ENCODE data around the gene IMP4.
A peak's percentile ranks its signal among the peaks of the same experiment; 100 is the strongest.

The IMP4 gene

DNA sequence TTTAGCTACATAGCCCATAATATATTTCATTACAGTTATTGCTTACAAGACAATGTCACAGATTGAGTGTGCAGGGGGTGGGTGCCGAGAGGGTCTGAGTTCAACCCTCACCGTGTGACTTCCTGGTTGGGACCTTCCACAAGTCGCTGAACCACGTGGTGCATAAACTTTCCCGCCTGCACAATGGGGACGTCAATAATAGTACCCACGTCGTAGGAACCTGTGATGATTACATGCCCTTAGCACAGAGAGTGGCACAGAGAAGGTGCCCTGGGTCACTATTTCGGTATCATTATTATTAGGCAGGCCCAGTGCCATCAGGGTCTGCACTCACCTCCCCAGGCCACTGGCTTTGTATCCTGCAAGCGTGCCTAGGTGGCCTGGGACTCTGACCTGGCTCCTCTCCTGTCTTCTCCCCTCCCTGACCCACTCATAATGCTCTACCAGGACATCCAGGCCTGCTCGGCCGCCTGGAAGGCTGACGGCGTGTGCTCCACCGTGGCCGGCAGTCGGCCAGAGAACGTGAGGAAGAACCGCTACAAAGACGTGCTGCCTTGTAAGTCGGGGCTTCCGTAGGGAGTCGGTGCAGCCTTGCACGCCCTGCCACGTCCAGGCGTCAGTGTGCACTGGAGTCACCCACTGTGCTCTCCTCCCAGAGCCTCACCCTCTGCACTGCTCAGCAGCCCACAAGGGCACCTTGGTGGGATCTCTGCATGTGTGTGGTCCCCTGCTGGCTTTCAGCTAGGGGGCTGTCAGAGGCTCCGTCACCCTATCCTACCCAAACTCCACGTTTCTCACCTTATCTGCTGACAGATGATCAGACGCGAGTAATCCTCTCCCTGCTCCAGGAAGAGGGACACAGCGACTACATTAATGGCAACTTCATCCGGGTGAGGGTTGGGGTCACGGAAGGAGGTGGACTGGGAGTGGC, 16.0 kb downstream of the IMP4 start:
- no peak for ATAC-seq

DNA sequence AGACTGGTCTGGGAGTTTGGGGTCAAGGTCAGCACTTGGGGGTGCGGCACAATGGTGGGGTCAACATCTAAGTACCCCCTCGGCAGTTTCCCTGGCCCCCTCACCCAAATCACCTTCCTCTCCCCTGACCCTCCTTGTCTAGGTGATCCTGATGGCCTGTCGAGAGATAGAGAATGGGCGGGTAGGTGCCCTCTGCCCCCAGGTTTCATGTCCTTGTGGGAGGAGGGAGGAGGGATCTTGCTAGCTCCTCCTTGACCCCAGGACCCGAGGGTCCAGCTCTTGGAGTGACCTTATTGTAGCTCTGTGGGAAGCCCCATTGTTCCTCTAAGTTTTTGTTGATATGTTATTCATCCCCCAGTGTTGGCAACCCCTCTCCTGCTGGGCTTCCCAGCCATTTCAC, 16.8 kb downstream of the IMP4 start:
- ATAC-seq: no peak

DNA sequence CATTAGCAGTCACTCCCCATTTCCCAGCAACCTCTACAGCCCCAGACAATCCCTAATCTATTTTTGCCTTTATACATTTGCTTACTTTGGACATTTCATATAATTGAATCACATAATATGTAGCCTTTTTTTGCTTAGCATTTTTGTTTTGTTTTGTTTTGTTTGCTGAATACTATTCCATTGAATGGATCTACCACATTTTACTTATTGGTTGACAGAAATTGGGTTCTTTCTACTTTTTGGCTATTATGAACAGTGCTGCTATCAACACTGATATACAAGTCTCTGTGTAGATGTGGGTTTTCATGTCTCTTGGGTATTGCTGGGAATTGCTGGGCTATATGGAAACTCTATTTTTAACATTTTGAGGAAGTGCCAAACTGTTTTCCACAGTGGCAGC, 20.8 kb downstream of the IMP4 start:
- no peak for ATAC-seq

DNA sequence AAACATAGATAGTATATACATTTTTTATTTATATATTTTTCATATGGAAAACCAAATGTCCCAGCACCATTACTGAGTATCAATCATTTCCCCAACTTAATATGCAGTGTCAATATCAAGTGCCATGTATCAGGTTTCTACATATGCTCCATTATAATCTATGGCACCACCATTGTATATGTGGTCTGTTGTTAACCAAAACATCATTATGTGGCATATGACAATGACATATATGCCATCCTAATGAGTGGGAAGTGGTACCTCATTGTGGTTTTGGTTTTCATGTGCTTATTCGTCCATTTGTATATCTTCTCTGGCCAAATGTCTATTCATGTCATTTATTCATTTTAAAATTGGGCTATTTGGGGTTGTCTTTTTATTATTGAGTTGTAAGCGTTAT, 22.4 kb downstream of the IMP4 start:
- ATAC-seq: no peak

DNA sequence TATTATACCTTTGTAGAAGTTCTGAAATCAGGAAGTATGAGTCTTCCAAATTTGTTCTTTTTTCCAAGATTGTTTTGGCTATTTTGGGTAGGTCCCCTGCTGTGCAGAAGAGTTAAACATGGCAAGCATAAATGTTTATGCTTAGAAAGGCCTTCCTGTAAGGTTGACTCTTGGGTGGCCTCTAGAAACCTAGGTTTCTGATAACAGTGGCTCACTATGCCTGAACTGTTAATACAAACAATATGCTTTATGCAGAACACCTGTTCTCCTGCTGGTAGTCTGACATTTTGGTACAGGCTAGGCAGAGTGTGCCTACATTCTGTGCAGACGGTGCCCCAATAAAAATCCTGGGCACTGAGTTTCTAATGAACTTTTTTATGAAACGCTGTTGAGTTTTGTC, 23.3 kb downstream of the IMP4 start:
- ATAC-seq: no peak

DNA sequence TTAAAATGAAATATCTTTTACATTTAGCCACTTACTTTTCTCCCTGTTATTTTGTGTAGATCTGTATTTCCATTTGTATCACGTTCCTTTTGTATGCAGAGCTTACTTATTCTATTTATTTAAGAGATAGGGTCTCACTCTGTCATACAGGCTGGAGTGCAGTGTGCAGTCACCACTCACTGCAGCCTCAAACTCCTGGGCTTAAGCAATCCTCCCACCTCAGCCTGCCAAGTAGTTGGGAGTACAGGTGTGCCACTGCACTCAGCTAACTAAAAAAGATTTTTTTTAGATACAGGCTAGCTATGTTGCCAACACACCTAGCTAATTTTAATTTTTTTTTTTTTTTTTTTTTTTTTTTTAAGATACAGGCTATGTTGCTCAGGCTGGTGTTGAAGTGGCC, 24.0 kb downstream of the IMP4 start:
- no peak for ATAC-seq

DNA sequence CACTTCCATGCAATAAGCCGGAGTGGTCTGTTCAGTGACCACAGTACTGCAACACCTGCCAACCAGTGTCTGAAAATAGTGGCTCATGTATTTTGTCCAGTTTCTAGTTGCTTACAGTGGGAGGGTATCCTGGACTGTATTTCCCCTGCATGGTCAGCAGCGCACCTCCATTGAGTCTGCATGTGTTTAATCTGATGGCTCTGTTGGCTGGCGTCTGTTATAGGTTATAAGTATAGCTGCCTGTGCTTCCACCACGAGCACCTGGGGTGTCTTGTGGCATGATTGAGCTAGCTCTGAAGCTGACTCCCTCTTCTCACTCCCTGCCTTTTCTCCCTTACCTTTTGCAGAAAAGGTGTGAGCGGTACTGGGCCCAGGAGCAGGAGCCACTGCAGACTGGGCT, 26.1 kb downstream of the IMP4 start:
- ATAC-seq: no peak

DNA sequence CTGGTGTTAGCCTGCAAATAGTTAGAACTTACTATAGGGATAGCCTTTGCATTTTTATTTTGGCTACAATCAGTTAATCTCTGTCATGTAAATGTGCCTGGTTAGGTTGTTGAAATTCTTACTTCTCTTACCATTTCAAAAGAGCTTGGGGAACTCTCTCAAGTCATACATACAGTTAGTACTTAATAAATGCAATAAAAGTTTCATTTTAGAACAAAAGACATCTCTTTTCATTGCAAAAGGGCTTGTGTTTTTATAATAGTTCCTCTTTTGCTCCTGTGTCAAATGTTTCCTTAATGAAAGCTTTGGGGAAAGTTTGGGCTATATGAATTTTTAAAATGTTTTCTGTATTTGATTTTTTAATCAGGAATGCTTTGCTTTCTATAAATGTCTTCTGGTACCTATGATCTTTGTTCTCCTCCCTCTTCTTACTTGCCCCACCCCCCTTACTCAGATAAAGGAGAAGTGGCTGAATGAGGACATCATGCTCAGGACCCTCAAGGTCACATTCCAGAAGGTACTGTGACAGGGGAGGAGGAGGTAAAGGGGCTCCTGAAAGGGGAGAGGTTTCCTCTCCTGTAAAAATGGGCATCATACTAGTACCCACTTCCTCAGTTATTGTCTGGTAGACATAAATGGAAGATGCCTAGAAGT, 26.7 kb downstream of the IMP4 start:
- no peak for ATAC-seq

DNA sequence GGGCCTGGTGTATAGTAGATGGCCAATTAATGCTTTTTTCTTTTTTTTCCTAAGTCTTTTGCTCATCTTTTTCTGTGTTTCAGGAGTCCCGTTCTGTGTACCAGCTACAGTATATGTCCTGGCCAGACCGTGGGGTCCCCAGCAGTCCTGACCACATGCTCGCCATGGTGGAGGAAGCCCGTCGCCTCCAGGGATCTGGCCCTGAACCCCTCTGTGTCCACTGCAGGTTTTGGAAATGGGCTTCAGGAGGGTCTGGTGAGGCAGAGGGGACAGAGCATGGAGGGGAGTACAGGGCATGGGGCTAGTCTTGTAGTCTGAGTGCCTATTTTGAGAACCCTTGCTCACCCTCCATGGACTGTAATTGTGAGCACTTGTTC, 27.3 kb downstream of the IMP4 start:
- ATAC-seq: no peak

DNA sequence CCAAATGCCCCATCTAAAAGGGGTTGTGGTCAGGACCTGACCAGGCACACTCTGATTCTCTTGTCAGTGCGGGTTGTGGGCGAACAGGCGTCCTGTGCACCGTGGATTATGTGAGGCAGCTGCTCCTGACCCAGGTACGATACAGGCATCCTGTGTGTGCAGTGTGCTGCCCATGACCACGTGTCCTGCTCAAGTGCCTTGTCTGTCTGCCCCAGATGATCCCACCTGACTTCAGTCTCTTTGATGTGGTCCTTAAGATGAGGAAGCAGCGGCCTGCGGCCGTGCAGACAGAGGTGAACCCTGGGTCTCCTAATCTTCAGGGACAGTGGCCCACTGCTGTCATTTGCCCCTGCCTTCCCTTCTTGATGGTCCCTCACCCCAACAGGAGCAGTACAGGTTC, 27.8 kb downstream of the IMP4 start:
- ATAC-seq: peak; percentile 22 to 36

DNA sequence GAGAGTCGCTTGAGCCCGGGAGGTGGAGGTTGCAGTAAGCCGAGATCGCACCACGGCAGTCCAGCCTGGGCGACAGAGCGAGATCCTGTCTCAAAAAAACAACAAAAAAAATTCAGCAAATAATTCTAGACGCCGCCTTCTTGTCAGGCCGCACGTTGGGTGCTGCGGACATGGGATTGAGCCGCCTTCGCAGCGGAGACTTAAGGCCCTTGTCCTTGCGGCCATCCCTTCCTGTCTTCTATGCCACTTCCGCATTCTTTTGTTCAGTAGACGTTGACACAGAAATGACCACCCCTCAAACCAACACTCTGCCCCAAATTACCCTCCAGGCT, 29.0 kb downstream of the IMP4 start:
- ATAC-seq: peak; percentile 1

DNA sequence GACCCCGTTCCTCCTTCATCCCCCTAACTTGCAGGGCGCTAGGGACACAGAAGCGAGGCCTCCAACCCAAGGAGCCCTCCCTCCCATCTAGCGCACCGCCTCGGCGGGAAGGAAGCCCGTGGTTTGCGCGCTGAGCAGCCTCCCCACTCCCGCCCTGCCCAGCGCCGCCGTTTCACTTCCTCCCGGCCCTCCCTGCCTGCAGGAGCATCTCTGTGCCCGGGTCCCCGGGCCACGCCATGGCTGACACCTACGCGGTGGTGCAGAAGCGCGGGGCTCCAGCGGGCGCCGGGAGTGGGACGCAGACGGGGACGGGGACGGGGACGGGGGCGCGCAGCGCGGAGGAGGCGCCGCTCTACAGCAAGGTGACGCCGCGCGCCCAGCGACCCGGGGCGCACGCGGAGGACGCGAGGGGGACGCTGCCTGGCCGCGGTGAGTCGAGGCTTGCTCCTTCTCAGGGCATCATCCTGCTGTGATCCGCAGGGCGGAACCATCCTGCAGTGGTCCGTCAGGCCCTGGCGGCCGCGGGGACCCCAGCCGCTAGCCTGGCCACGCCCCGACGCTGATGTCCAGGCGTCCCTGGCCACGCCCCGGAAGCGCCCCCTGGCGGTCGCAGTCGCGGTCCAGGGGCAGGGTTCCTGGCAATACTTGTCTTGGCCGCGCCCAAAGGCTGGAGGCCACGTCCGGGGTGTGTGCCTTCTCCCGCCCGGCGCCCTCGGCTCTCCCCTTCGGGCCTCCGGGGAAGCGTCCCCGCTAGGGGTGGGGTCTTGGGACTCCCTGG, 29.5 kb downstream of the IMP4 start:
- peak; percentile 70 to 76 for ATAC-seq

DNA sequence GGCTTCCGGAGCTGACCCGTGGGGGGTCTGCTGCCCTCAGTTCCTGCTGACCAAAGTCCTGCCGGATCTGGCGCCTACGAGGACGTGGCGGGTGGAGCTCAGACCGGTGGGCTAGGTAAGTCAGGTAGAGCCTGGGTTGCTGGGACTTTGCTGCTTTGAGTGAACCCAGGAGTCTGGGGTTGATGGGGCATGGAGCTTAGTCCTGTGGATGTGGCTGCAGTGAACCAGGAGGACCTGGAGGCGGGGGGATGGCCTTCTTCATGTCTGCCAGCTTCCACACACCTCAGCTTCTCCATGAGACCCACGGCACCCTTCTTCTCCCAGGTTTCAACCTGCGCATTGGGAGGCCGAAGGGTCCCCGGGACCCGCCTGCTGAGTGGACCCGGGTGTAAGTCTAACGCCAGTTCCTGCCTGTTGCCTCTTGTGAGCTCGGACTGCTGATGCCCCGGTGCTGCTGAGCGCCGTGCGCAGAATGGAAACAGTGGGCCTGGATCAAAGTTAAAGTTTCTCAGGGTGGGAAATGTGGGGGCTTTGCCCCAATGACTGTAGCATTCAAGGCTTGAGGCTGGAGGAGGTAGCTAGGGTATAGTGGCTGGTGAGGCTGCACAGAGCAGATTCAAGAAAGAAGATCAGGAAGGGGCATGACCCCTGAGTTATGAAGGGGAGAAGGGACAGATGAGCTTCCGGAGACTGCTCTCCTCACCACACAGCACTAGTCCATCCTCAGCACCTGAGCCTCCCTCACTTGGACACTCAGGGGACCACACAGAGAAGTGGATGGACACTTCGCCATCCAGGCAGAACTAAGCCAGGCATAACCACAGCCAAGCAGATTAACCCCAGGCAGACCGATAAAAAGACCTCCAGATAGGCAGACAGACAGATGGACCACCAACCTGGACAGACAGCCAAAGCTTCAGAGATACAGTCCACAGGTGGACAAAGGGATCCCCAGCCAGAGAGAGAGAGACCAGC, 30.4 kb downstream of the IMP4 start:
- no peak for ATAC-seq

DNA sequence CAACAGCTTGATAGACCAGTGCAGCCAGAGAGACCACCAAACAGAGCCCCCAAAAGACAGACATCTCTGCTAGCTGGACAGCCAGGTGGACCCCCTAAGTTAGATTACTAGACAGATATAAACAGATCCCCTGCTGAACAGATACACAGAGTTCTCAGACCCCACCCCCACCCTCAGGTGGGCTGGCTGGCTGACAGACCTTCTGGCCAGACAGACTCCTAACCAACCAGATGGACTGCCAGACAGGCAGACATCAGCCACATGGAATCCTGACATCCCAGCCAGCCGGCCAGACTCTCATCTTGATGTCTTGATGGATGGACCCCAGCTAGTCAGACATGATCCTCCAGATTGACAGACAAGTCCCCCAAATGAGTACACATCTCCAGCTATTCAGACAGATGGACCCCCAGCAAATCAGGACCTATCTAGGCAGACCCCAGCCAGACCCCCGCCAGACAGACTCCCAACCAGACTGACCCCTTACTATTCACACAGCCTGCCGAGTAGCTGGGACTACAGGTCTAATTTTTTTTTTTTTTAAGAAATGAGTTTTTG, 31.2 kb downstream of the IMP4 start:
- ATAC-seq: no peak

DNA sequence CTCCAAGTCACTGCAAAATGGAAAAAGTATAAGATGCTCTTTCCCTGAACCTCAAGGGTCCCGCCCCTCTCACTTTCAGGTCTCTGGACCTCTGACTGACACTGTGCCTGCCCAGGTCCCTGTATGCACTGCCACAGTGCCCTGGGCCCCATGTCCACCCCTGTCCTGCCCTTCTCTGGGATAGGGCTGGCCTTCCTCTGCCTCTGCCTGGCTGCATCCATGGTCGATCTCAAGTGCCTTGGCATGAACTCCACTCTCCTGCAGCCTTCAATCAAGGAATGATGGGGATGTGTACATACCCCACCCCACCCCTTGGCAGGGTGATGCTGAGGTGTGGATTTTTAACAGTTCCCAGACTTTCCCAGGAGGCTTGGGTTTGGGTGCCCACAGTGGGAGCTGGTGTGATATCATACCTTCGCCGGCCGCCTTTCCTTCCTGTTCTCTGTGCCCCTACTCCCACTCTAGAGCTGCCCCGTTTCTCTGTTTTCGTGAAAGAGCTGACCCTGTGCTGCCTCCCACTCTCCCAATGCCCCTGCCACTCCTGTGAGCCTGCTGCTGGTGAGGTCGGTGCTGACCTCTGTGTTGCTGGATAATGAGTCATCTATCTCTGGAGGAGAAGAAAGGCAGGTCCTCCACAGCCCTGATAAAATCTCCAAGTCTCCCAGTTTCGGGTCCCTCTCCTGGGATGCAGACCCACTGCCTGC, 32.0 kb downstream of the IMP4 start:
- ATAC-seq: no peak

DNA sequence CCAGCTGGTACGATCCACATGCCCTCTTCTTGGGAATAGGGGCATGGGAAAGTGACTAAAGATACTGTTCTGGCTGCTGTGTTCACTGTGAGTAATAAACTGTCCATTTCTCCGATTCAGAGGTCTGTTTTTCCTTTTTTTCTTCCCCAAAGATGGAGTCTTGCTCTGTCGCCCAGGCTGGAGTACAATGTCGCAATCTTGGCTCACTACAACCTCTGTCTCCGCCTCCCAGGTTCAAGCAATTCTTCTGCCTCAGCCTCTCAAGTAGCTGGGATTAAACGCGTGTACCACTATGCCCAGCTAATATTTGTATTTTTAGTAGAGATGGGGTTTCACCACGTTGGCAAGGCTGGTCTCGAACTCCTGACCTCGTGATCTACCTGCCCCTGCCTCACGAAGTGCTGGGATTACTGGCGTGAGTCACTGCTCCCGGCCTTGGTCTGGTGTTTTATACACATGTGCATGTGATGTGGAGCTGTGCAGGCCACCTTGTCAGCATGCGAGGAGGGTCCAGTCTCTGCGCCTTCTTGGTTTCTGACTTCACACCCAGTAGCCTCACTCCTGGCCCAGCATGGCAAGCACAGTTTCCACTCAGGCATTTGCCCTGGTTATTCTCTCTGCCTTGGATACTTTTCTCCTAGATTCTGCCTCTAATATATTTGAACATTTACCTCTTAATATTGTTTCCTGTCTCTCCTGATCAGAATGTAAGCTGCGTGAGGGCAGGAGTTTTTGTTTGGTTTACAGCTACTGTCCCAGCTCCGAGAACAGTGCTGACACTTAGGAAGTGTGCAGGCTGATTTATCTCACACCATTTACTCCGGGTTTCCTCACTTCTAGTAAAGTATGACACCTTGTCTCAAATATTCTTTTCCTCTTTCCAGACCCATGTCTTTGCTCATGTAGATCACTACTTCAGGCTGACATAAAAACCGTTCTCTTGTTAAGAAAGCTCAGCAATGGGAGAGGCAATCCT, 32.9 kb downstream of the IMP4 start:
- ATAC-seq: no peak

DNA sequence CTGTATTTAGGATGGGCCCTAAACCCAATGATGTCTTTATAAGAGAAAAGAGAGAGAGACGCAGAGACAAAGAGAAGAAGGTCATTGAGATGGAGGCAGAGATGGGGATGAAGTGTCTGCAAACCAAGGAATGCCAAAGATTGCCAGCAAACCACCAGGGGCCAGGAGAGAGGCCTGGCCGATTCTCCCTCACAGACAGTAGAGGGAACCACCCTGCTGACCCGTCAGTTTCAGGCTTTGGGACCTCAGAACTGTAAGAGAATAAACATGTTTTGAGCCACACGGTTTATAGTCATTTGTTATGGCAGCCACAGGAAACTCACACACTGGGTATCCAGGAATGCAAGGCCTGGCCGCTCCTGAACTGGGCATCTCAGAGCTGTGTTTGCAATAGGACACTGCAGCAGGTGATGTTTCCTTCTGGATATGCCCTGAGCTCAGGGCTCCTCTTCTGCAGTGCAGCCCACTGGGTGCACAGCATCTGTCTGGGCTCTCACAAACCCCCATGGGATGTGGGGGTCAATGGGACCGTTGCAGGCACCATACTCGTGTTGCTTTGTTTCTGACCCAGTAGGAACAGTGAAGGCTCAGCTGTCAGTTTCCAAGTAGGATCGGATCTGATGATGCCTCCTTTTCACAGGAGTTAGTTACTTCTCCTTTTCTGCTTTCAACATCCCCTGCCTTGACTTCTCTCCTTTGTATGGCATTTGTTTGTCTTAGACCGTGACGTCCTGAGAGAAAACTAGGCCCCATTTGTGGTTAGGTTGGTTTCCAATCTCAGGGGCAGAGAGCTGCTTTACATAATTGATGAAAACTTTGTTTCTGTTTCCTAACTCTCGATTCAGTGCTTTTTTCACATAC, 34.0 kb downstream of the IMP4 start:
- ATAC-seq: no peak

DNA sequence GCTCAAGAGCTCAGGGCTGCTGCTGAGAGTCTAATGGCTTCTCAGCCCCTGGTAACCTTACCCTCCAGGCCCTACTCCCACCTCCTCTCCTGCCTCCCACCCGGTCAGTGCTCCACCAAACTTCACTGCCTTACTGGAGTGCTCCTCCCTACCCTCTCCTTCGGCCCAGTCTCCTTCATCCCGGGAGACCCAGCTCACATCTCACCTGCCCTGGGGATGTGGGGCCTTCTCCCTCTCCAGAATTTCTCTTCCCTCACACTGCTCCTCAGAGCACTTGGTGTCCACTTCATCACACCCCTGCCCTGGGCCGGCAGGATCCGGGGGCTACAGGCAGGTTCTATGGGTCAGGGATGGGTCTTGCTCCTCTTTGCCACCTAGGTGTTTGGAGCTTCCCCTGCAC, 34.8 kb downstream of the IMP4 start:
- no peak for ATAC-seq

DNA sequence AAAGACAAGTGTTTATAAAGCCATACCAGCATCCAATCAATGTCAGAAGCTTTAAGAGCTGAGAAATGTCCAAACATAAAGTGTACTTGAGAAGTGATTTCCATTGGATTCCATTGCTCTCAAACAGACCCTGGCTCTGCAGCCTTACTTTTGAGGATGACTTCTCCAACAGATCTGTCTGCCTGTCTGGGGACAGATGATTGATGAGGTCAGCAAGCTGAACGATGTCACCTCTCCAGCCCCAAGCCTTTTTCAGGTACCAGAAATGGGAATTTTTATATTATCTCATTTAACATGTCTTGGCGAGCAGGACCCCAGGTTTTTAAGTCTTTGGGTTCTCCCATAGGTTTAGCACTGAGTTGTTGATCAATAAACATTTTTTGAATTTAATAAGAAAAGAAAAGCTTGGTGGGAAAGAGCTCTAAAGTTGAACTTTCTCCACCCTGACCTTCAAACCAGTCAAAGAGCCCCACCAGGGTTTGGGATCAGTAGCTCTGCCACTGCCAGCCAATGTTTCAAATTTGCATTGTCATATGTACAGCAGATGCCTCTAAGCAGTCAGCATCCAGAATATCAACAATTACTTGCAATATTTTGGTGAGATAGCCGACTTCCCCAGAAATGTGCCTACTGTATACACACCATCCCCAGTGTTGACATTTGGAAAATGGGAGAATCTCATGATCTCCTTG, 35.7 kb downstream of the IMP4 start:
- no peak for ATAC-seq

All from activated CD4-positive, CD25-positive, alpha-beta regulatory T cell treated with anti-CD3 and anti-CD28 coated beads, Interleukin-2, amount 50 U/mL, for 24 hours (primary cell).